K562 (cell line): ENCODE results near the gene VARS1. TPM values are rescaled to one million over a fixed set of nuclear protein-coding genes. Genes with fewer than 3 reads are reported as not detected.

Source experiments
- ATAC-seq: fragments of 200-7000 bp; cut with Tn5 transposase; 3 replicates; pipeline ENCODE4 v1.9.1; 2020; ENCODE audit warnings: moderate library complexity
- BruUV-seq: library from RNA; stranded (reverse); fragments of 400-500 nt; replicated peaks from 2 replicates; lab custom pipeline; 2021; lab: Mats Ljungman, UMichigan
- CTCF ChIA-PET: fragments of 300-600 bp; formaldehyde crosslinking; extraction: SDS; loops from one replicate; lab custom pipeline; 2021; ENCODE audit warnings: low intra/inter-chr PET ratio; lab: Yijun Ruan, JAX
- POLR2A ChIA-PET: fragments of 300-600, 350-650 bp; sonication (Branson Sonifier 250); formaldehyde crosslinking; extraction: SDS; loops from one replicate; lab custom pipeline; 2021; ENCODE audit warnings: antibody characterized with exemption, inconsistent platforms; lab: Yijun Ruan, JAX
- DNase-seq, 4 experiments: peaks; one replicate each; pipeline versions ENCODE4 v3.0.0 to v3.0.0-alpha.2; 2011 to 2018; ENCODE audit warnings: low spot score in 3 of 4, mixed read lengths in 3 of 4; ENCODE audit errors: extremely low read depth in 1 of 4
- FAIRE-seq: peaks from 2 replicates; lab custom pipeline; 2011; peaks lifted over from hg19 to GRCh38; lab: Jason Lieb, UNC
- H2AFZ ChIP-seq: 2 replicates; pipeline ENCODE4 v1.6.0; 2011; ENCODE audit warnings: low read depth, low read length, control low read depth, inconsistent platforms
- H3K27ac ChIP-seq: fragments of 200-600 bp; 3 replicates; pipeline ENCODE4 v1.8.0; 2011; ENCODE audit warnings: low read depth, mild to moderate bottlenecking, control low read depth, inconsistent platforms, low read length, moderate library complexity, mixed read lengths; ENCODE audit errors: extremely low read depth
- H3K27me3 ChIP-seq, 2 experiments: fragments of 300-600 bp in 1 of 2; 2 replicates in 1 of 2; 3 replicates in 1 of 2; pipeline versions ENCODE4 v1.6.0 to v1.8.0; 2011; ENCODE audit warnings: inconsistent platforms in 2 of 2, low read length in 2 of 2, mild to moderate bottlenecking in 1 of 2, mixed read lengths in 1 of 2, moderate library complexity in 1 of 2; ENCODE audit not compliant: control insufficient read depth in 2 of 2, insufficient read depth in 2 of 2
- H3K36me3 ChIP-seq: fragments of 300-600 bp; 3 replicates; pipeline ENCODE4 v1.8.0; 2011; ENCODE audit warnings: mild to moderate bottlenecking, low read length, inconsistent platforms; ENCODE audit not compliant: control insufficient read depth, insufficient read depth
- H3K4me1 ChIP-seq, 2 experiments: fragments of 200-600 bp in 1 of 2; replicated peaks in 1 of 2; 2 replicates in 1 of 2; 3 replicates in 1 of 2; pipeline versions ENCODE4 v1.5.1 to v1.8.0; 2011; ENCODE audit warnings: inconsistent platforms in 2 of 2, low read length in 2 of 2, mild to moderate bottlenecking in 1 of 2, mixed read lengths in 1 of 2, moderate library complexity in 1 of 2; ENCODE audit not compliant: control insufficient read depth in 2 of 2, insufficient read depth in 2 of 2
- H3K4me2 ChIP-seq: 2 replicates; pipeline ENCODE4 v1.6.1; 2011; ENCODE audit warnings: low read length, control low read depth, inconsistent platforms, mixed read lengths; ENCODE audit not compliant: insufficient read depth
- H3K4me3 ChIP-seq: fragments of 200-600 bp; sonication (generic), shearing (Covaris generic); 2 replicates; pipeline ENCODE4 v1.5.1; 2016; ENCODE audit warnings: control low read depth, inconsistent platforms
- H3K79me2 ChIP-seq: fragments of 200-600 bp; 3 replicates; pipeline ENCODE4 v1.8.0; 2011; ENCODE audit warnings: low read length, inconsistent platforms; ENCODE audit not compliant: control insufficient read depth, insufficient read depth
- H3K9ac ChIP-seq, 2 experiments: 2 replicates each; pipeline versions ENCODE4 v1.6.0 to v1.6.1; 2011; ENCODE audit warnings: low read depth in 2 of 2, low read length in 2 of 2, control low read depth in 1 of 2, inconsistent platforms in 1 of 2, mild to moderate bottlenecking in 1 of 2, mixed read lengths in 1 of 2; ENCODE audit not compliant: insufficient read depth in 1 of 2
- H3K9me1 ChIP-seq: one replicate; pipeline ENCODE4 v1.6.0; 2011; ENCODE audit warnings: inconsistent platforms, mild to moderate bottlenecking, low read length, moderate library complexity; ENCODE audit not compliant: control insufficient read depth, insufficient read depth
- H3K9me3 ChIP-seq: replicated peaks from 2 replicates; pipeline ENCODE4 v1.5.1; 2011; ENCODE audit warnings: low read depth, low read length, inconsistent platforms; ENCODE audit not compliant: control insufficient read depth, insufficient read depth
- H4K20me1 ChIP-seq: replicated peaks from 2 replicates; pipeline ENCODE4 v1.6.1; 2011; ENCODE audit warnings: low read length, inconsistent platforms, mixed read lengths; ENCODE audit not compliant: control insufficient read depth, insufficient read depth
- ASH1L ChIP-seq: fragments of 450-650 bp; IDR thresholded peaks from 2 replicates; pipeline ENCODE4 v1.6.1; 2018; ENCODE audit warnings: borderline replicate concordance, mild to moderate bottlenecking, low read depth; ENCODE audit not compliant: partially characterized antibody
- E2F6 ChIP-seq, 2 experiments: IDR thresholded peaks; 2 replicates each; pipeline ENCODE4 v1.6.1; 2011; ENCODE audit warnings: borderline replicate concordance in 1 of 2, control low read depth in 1 of 2, low read depth in 1 of 2, low read length in 1 of 2, mild to moderate bottlenecking in 1 of 2, mixed read lengths in 1 of 2, moderate library complexity in 1 of 2; ENCODE audit not compliant: insufficient read depth in 1 of 2, insufficient read length in 1 of 2, poor library complexity in 1 of 2, severe bottlenecking in 1 of 2; ENCODE audit errors: extremely low read depth in 1 of 2
- FOXA1 ChIP-seq: fragments of 450-650 bp; IDR thresholded peaks from 2 replicates; pipeline ENCODE4 v1.6.1; 2016; ENCODE audit warnings: mild to moderate bottlenecking, borderline replicate concordance
- GABPA ChIP-seq: fragments of 200-800 bp; sonication (Bioruptor generic); conservative IDR thresholded peaks from 2 replicates; pipeline ENCODE4 v1.6.1; 2016; ENCODE audit warnings: low read depth, missing genetic modification characterization, missing compliant biosample characterization
- KDM5B ChIP-seq: fragments of 200-600 bp; sonication (generic); IDR thresholded peaks from 2 replicates; pipeline ENCODE4 v1.6.1; 2012; ENCODE audit warnings: low read depth, mild to moderate bottlenecking, moderate library complexity, low read length, control low read depth, inconsistent platforms; ENCODE audit not compliant: insufficient replicate concordance
- MLX ChIP-seq, 2 experiments: fragments of 450-650 bp in 1 of 2; sonication (generic) in 1 of 2; formaldehyde crosslinking; conservative IDR thresholded peaks; 2 replicates each; pipeline versions ENCODE4 v1.4.0 to v1.8.1; 2020 to 2022; ENCODE audit warnings: mild to moderate bottlenecking in 1 of 2, missing genetic modification reagents in 1 of 2
- RAD51 ChIP-seq: fragments of 450-650 bp; IDR thresholded peaks from 2 replicates; pipeline ENCODE4 v1.7.1; 2016; ENCODE audit warnings: low read depth, mild to moderate bottlenecking, borderline replicate concordance
- RBM34 ChIP-seq: fragments of 200-400 bp; formaldehyde crosslinking; IDR thresholded peaks from 2 replicates; pipeline ENCODE4 v1.6.1; 2018; ENCODE audit warnings: low read length, borderline replicate concordance; ENCODE audit not compliant: insufficient read depth
- SMARCA4 ChIP-seq: fragments of 450-650 bp; IDR thresholded peaks from 2 replicates; pipeline ENCODE4 v1.6.1; 2016
- TAL1 ChIP-seq: fragments of 450-650 bp; IDR thresholded peaks from 2 replicates; pipeline ENCODE4 v1.6.1; 2016; ENCODE audit warnings: mild to moderate bottlenecking
- TSHZ1 ChIP-seq: fragments of 250-450 bp; sonication (Bioruptor Pico); IDR thresholded peaks from 2 replicates; pipeline ENCODE4 v1.4.0; 2020; ENCODE audit warnings: mild to moderate bottlenecking, moderate library complexity
- ZNF584 ChIP-seq: fragments of 200-800 bp; sonication (Bioruptor generic); IDR thresholded peaks from 2 replicates; pipeline ENCODE4 v1.6.1; 2016; ENCODE audit warnings: low read depth, mild to moderate bottlenecking, missing genetic modification characterization, missing compliant biosample characterization
- WGBS: fragments of 100-300 bp; shearing (Covaris generic); methylation state at CpG from one replicate; pipeline ENCODE4 v1.1.6; 2016; ENCODE audit warnings: low coverage, mixed read lengths; ENCODE audit not compliant: insufficient coverage; ENCODE audit errors: missing lambda C conversion rate; 5-methylcytosine and 5-hydroxymethylcytosine counted together
- in situ Hi-C: fragments of 300-500 bp; cut with MboI; formaldehyde crosslinking; loops from 4 replicates; pipeline ENCODE4 v1.15.0; 2018; ENCODE audit warnings: inconsistent platforms, mixed read lengths
- intact Hi-C: fragments of 100-400 bp; cut with micrococcal nuclease; formaldehyde crosslinking; loops from 2 replicates; pipeline ENCODE4 v1.14.2; 2022
- polyA plus RNA-seq, 8 experiments: library from polyadenylated mRNA; depleted of rRNA in 4 of 8; stranded (reverse) in 5 of 8; unstranded in 3 of 8; fragments of >200 nt; fragmentation: Nextera tagmentation in 2 of 8; fragmentation: Illumina TruSeq in 1 of 8; extraction: Ambion mirVana in 2 of 8; extraction: Trizol in 1 of 8; gene quantifications; 2 replicates each; pipeline versions ENCODE4 v1.2.1 to v1.2.3, GENCODE V29; 2011 to 2014; ENCODE audit warnings: inconsistent platforms in 1 of 8, missing spikeins in 1 of 8
- total RNA-seq, 7 experiments: library from RNA; depleted of rRNA in 6 of 7; stranded (reverse); fragments of >200 nt in 6 of 7; fragmentation: Illumina TruSeq in 2 of 7; extraction: Trizol in 2 of 7; gene quantifications; 2 replicates each; pipeline versions ENCODE4 v1.2.1 to v1.2.3, GENCODE V29; 2011 to 2021; ENCODE audit warnings: low replicate concordance in 1 of 7

Gene VARS1
- total and polyA plus RNA-seq, 9 of the 15 experiments (the other 6 are each of a cell fraction or from before 2014, with no cell fraction given) = 2.9 to 488 (median 130) TPM

- TF ChIP-seq E2F6 (IDR thresholded peaks at IDR 0.05; ENCODE audit: borderline replicate concordance in 1 of 2, extremely low read depth in 1 of 2, insufficient read depth in 1 of 2, insufficient read length in 1 of 2, low read depth in 1 of 2, low read length in 1 of 2, poor library complexity in 1 of 2, severe bottlenecking in 1 of 2) = no peak
These were observed 4.2 kb upstream of the VARS1 start (continued) for GRCh38 chr6:31799781-31800180.

GRCh38 chr6:31797588-31797987, 2.0 kb upstream of the VARS1 start:
- Histone ChIP-seq H2AFZ (no peak overlapping the region), H3K4me3 (no peak overlapping the region), H3K4me1 (peaks cover 14 to 33% of the 10 kb centered on the region in 2 experiments; a peak in 4 of 5 replicates), H3K4me2 (no peak overlapping the region), H3K27ac (no peak overlapping the region), H4K20me1 (no peaks in the 10 kb centered on the region), H3K9me3 (no peaks in the 10 kb centered on the region), H3K9me1 (no peaks in the 10 kb centered on the region), H3K36me3 (peaks cover 60% of the 10 kb centered on the region), H3K9ac (no peak overlapping the region), H3K27me3 (no peaks in the 10 kb centered on the region), H3K79me2 (peaks cover 40% of the 10 kb centered on the region)
- intact Hi-C loops = no loop called here
- ChIA-PET POLR2A (interaction anchor here (0.6 to 4.3 kb wide), 9 partner anchors 9 to 238 kb away, joined by 3 to 58 read pairs (median 5); partner anchors contain the start of genes HSPA1A, HSPA1B, HSPA1L and LSM2), CTCF (no interaction called here)
- in situ Hi-C loops = no loop called here
- no peak for TF ChIP-seq KDM5B
- no peak for TF ChIP-seq GABPA (tag)
- TF ChIP-seq MLX (CRISPR knock-in tag; conservative IDR thresholded peaks at IDR 0.05) = no peak
- TF ChIP-seq RBM34 = no peak
- TF ChIP-seq ASH1L = no peak
- no peak for TF ChIP-seq ZNF584
- no peak for TF ChIP-seq TAL1
- TF ChIP-seq RAD51 = no peak
- TF ChIP-seq SMARCA4 = no peak
- no peak for TF ChIP-seq FOXA1
- no peak for TF ChIP-seq TSHZ1 (CRISPR knock-in tag)
- ATAC-seq (no peak), FAIRE-seq (no peak), DNase-seq (peak in 1 of 4 experiments; percentile 10)
- no TSS peak for BruUV-seq
- 74% methylated on average over 5 of the region's 5 CpGs for WGBS
